HG02884 (cell line): ENCODE data around the gene NUDT6.
"Not testable (repeated sequence)": the region's sequence is repeated elsewhere in the genome, so short reads cannot be mapped to it uniquely, and the experiment has no call there.

ENCODE experiments used
- ATAC-seq: cut with Tn5 transposase; IDR thresholded peaks from one replicate; pipeline ENCODE4 v1.9.1; 2021; ENCODE audit warnings: mild to moderate bottlenecking, moderate library complexity; ENCODE audit not compliant: unreplicated experiment

The NUDT6 gene

GRCh38 chr4:122921971-122922876 is at the start of gene NUDT6:
TSS of gene NUDT6 (minus strand) at chr4:122922597. CDS start at chr4:122922572, 25 bp downstream.
- ATAC-seq, result peak; percentile 61

- ATAC-seq, result no peak
Measured at GRCh38 chr4:122968227-122968812, 45.9 kb upstream of the NUDT6 start.

GRCh38 chr4:122967231-122967630 is 44.8 kb upstream of the NUDT6 start:
- no peak for ATAC-seq

GRCh38 chr4:122966201-122966600 is 43.8 kb upstream of the NUDT6 start:
- ATAC-seq, result no peak

- ATAC-seq, result no peak
Measured at GRCh38 chr4:122963216-122963615, 40.8 kb upstream of the NUDT6 start.

- ATAC-seq, result no peak
Measured at GRCh38 chr4:122960611-122961000, 38.2 kb upstream of the NUDT6 start.

GRCh38 chr4:122959981-122960610 is 37.7 kb upstream of the NUDT6 start:
- no peak for ATAC-seq

- no peak for ATAC-seq
Measured at GRCh38 chr4:122959441-122959840, 37.0 kb upstream of the NUDT6 start.

- ATAC-seq, result no peak
Measured at GRCh38 chr4:122958505-122958904, 36.1 kb upstream of the NUDT6 start.

GRCh38 chr4:122953924-122954323 is 31.5 kb upstream of the NUDT6 start:
- ATAC-seq, result no peak

GRCh38 chr4:122952028-122952427 is 29.6 kb upstream of the NUDT6 start:
- no peak for ATAC-seq

- no peak for ATAC-seq
Measured at GRCh38 chr4:122948671-122949070, 26.3 kb upstream of the NUDT6 start.

GRCh38 chr4:122946142-122946541 is 23.7 kb upstream of the NUDT6 start:
- no peak for ATAC-seq

- ATAC-seq, result not testable (repeated sequence)
Measured at GRCh38 chr4:122945136-122945535, 22.7 kb upstream of the NUDT6 start.

- ATAC-seq, result no peak
Measured at GRCh38 chr4:122932763-122933162, 10.4 kb upstream of the NUDT6 start.

- no peak for ATAC-seq
Measured at GRCh38 chr4:122930862-122931261, 8.5 kb upstream of the NUDT6 start.

GRCh38 chr4:122928930-122929329 is 6.5 kb upstream of the NUDT6 start:
- ATAC-seq, result no peak

- peak; percentile 94 for ATAC-seq
Measured at GRCh38 chr4:122922877-122923511, 597 bp upstream of the NUDT6 start.

GRCh38 chr4:122921300-122921699 is 1.1 kb downstream of the NUDT6 start:
- ATAC-seq, result no peak

GRCh38 chr4:122920473-122920872 is 1.9 kb downstream of the NUDT6 start:
- ATAC-seq, result no peak

GRCh38 chr4:122917731-122918130 is 4.7 kb downstream of the NUDT6 start:
- ATAC-seq, result no peak
